ENCODE data around the gene SF3B1. TPM values are rescaled to one million over a fixed set of nuclear protein-coding genes. Genes with fewer than 3 reads are reported as not detected.

Gene SF3B1
- 144 and 182 TPM in 2 replicates for polyA plus RNA-seq

GRCh38 chr2:197434541-197435513 is at the start of gene SF3B1:
Gene SF3B1 (minus strand): TSS chr2:197435028. CDS start chr2:197434999, 29 bp downstream.

GRCh38 chr2:197453123-197453913 is 18.5 kb upstream of the SF3B1 start, which contains the start of gene COQ10B:
Gene COQ10B (plus strand): TSS chr2:197453552. CDS start chr2:197453561, 9 bp downstream.

Other genes with a start within 250 kb of the SF3B1 start
- 2.4 and 4.0 TPM in 2 replicates for gene ANKRD44, start 124.2 kb downstream of the SF3B1 start, polyA plus RNA-seq
- 75.9 and 102 TPM in 2 replicates for gene COQ10B, start 18.5 kb upstream of the SF3B1 start, polyA plus RNA-seq
- 295 and 339 TPM in 2 replicates for gene HSPD1, start 64.8 kb upstream of the SF3B1 start, polyA plus RNA-seq
- 687 and 859 TPM in 2 replicates for gene HSPE1, start 65.4 kb upstream of the SF3B1 start, polyA plus RNA-seq
- gene MOB4, start 81.0 kb upstream of the SF3B1 start, polyA plus RNA-seq, result 73.4 and 80.6 TPM in 2 replicates
- 13.5 and 21.6 TPM in 2 replicates for gene RFTN2, start 240.6 kb upstream of the SF3B1 start, polyA plus RNA-seq

Measured in Purkinje cell (primary cell).